Tibial nerve (tissue), 4 donors: ENCODE results near the gene AP5Z1. TPM values are rescaled to one million over a fixed set of nuclear protein-coding genes. Genes with fewer than 3 reads are reported as not detected.

ENCODE experiments used
- DNase-seq, 2 donors: peaks; one replicate each; pipeline ENCODE4 v3.0.0-alpha.2; 2019; ENCODE audit warnings: low spot score in 2 of 2
- H3K27ac ChIP-seq, 4 donors: fragments of 200-600 bp; sonication (generic) in 3 of 4; one replicate each; pipeline ENCODE4 v1.5.1; 2017 to 2019; ENCODE audit warnings: mild to moderate bottlenecking in 1 of 4
- H3K27me3 ChIP-seq, 2 donors: fragments of 200-600 bp; sonication (generic) in 1 of 2; one replicate each; pipeline versions ENCODE4 v1.5.1 to v1.6.0; 2017 to 2019
- H3K36me3 ChIP-seq, 3 donors: fragments of 200-600 bp; sonication (generic); one replicate each; pipeline ENCODE4 v1.5.1; 2018 to 2019
- H3K4me1 ChIP-seq, 4 donors: fragments of 200-600 bp; sonication (generic) in 3 of 4; one replicate each; pipeline ENCODE4 v1.5.1; 2017 to 2019
- H3K4me3 ChIP-seq, 4 donors: fragments of 200-600 bp; sonication (generic) in 3 of 4; one replicate each; pipeline ENCODE4 v1.5.1; 2017 to 2019; ENCODE audit warnings: mild to moderate bottlenecking in 1 of 4, moderate library complexity in 1 of 4
- H3K9me3 ChIP-seq, 4 donors: fragments of 200-600 bp; sonication (generic) in 3 of 4; one replicate each; pipeline ENCODE4 v1.5.1; 2017 to 2019
- CTCF ChIP-seq, 5 experiments: fragments of 200-600 bp in 3 of 5; fragments of 450-650 bp in 2 of 5; sonication (generic) in 3 of 5; IDR thresholded peaks; one replicate each; pipeline ENCODE4 v1.5.1; 2016 to 2019; ENCODE audit warnings: antibody characterized with exemption in 5 of 5, mild to moderate bottlenecking in 3 of 5, moderate library complexity in 2 of 5
- EP300 ChIP-seq, 2 donors: sonication (generic); formaldehyde crosslinking; IDR thresholded peaks; one replicate each; pipeline ENCODE4 v1.6.1; 2017; ENCODE audit warnings: antibody characterized with exemption in 2 of 2, mild to moderate bottlenecking in 1 of 2
- POLR2A ChIP-seq, 2 donors: fragments of 450-650 bp; IDR thresholded peaks; one replicate each; pipeline ENCODE4 v1.6.1; 2017; ENCODE audit warnings: antibody characterized with exemption in 2 of 2, mild to moderate bottlenecking in 2 of 2, moderate library complexity in 2 of 2
- WGBS, 2 donors: methylation state at CpG; one replicate each; pipeline ENCODE4 v1.1.5; 2018; 5-methylcytosine and 5-hydroxymethylcytosine counted together
- total RNA-seq, 4 donors: library from RNA; depleted of rRNA; stranded (reverse); fragments of >200 nt; gene quantifications; one replicate each; pipeline ENCODE4 v1.1.0, GENCODE V29; 2016

Gene AP5Z1
- total RNA-seq, 4 donors from 2014 or later, result 26.0 to 61.8 (median 40.7) TPM

DNA sequence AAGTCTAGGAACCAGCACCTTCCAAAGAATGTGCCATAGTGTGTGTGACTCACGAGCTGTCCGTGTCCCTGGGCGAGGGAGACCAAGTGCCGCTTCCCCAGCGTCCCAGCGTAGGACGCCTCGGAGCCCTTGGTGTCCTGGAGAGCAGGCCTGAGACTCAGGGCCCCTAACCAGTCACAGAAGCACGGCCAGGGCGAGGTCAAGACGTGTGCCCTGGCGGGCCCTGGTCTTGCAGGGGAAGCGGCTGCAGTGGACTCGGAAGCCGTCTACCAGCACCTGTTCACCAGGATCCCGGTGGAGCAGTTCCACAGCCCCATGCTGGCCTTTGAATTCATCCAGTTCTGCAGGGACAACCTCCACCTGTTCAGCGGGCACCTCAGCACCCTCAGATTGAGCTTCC lies 10.6 kb downstream of the AP5Z1 start:
- no peak overlapping the region for H3K4me3 ChIP-seq
- H3K27ac ChIP-seq, result no peak overlapping the region
- peaks cover 5 to 100% (median 42%) of the 10 kb centered on the region in 3 donors for H3K36me3 ChIP-seq
- WGBS, 2 donors, result 90 to 92% methylated on average over 9 to 17 of the region's 17 CpGs
- no peaks in the 10 kb centered on the region for H3K9me3 ChIP-seq
- DNase-seq, result no peak
- no peak for TF ChIP-seq POLR2A (IDR thresholded peaks at IDR 0.05)
- TF ChIP-seq CTCF (IDR thresholded peaks at IDR 0.05), result no peak
- TF ChIP-seq EP300 (IDR thresholded peaks at IDR 0.05), result no peak
- no peaks in the 10 kb centered on the region for H3K27me3 ChIP-seq
- H3K4me1 ChIP-seq, result peaks cover 0 to 1% (median 0%) of the 10 kb centered on the region in 4 donors

DNA sequence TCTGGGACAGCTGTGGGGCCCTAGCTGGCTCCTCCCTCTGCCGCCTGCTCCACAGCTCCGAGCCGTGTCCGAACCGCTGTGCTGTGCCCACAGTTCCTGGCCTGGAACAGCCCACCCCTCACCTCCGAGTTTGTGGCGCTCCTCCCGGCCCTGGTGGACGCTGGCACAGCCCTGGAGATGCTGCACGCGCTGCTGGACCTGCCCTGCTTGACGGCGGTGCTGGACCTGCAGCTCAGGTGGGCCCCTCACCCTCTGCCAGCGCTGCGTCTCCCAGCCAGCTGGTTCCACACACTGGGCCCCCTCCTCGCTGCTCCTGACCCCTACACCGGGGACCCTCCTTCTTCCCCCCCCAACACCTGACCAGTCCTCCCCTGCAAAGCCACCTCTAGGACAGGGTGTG lies 12.1 kb downstream of the AP5Z1 start:
- peaks cover 5 to 96% (median 30%) of the 10 kb centered on the region in 3 donors for H3K36me3 ChIP-seq
- 87 to 93% methylated on average over 16 to 17 of the region's 17 CpGs for WGBS, 2 donors
- DNase-seq, result no peak
- no peaks in the 10 kb centered on the region for H3K27me3 ChIP-seq
- peaks cover 0 to 16% (median under 1%) of the 10 kb centered on the region in 4 donors for H3K4me1 ChIP-seq
- H3K27ac ChIP-seq, result no peak overlapping the region
- H3K4me3 ChIP-seq, result no peak overlapping the region
- TF ChIP-seq POLR2A (IDR thresholded peaks at IDR 0.05) (no peak), CTCF (IDR thresholded peaks at IDR 0.05) (no peak), EP300 (IDR thresholded peaks at IDR 0.05) (no peak)
- no peaks in the 10 kb centered on the region for H3K9me3 ChIP-seq

- Histone ChIP-seq H3K36me3 (peaks cover 5 to 91% (median 25%) of the 10 kb centered on the region in 3 donors), H3K27ac (no peak overlapping the region), H3K4me1 (peaks cover 0 to 22% (median 3%) of the 10 kb centered on the region in 4 donors), H3K9me3 (no peaks in the 10 kb centered on the region), H3K4me3 (no peak overlapping the region), H3K27me3 (no peaks in the 10 kb centered on the region)
- no peak for TF ChIP-seq EP300 (IDR thresholded peaks at IDR 0.05)
- TF ChIP-seq CTCF (IDR thresholded peaks at IDR 0.05), result no peak
- TF ChIP-seq POLR2A (IDR thresholded peaks at IDR 0.05), result no peak
- WGBS, 2 donors, result 79 to 88% methylated on average over 12 to 23 of the region's 23 CpGs
- DNase-seq, result no peak
Measured at GRCh38 chr7:4787947-4788626, 12.7 kb downstream of the AP5Z1 start.

GRCh38 chr7:4788627-4789189 lies 13.3 kb downstream of the AP5Z1 start:
- peaks cover 5 to 90% (median 18%) of the 10 kb centered on the region in 3 donors for H3K36me3 ChIP-seq
- no peak for DNase-seq
- TF ChIP-seq EP300 (IDR thresholded peaks at IDR 0.05), result no peak
- no peak for TF ChIP-seq POLR2A (IDR thresholded peaks at IDR 0.05)
- no peak for TF ChIP-seq CTCF (IDR thresholded peaks at IDR 0.05)
- H3K27ac ChIP-seq, result no peak overlapping the region
- H3K9me3 ChIP-seq, result no peaks in the 10 kb centered on the region
- H3K4me3 ChIP-seq, result no peak overlapping the region
- H3K27me3 ChIP-seq, result no peaks in the 10 kb centered on the region
- 86 to 89% methylated on average over 21 to 27 of the region's 27 CpGs for WGBS, 2 donors
- peaks cover 0 to 26% (median 3%) of the 10 kb centered on the region in 4 donors for H3K4me1 ChIP-seq
